ENCODE results near the gene WNK4.

- TF ChIP-seq CTCF (IDR thresholded peaks at IDR 0.05) (no peak), POLR2A (IDR thresholded peaks at IDR 0.05) (no peak)
These were observed 55.3 kb downstream of the WNK4 start for GRCh38 chr17:42835732-42836131.

Measured in thyroid gland (tissue), 4 donors.